SU-DHL-6 (cell line): Measurements from ENCODE around the gene MMAB.

ENCODE experiments used
- H2AFZ ChIP-seq: fragments of 200-600 bp; sonication (generic); 2 replicates; pipeline ENCODE4 v1.6.1; 2014; ENCODE audit warnings: low read depth, mild to moderate bottlenecking, moderate library complexity, mixed read lengths, antibody characterized with exemption, low read length; ENCODE audit not compliant: severe bottlenecking
- H3F3A ChIP-seq: fragments of 200-600 bp; shearing (Covaris generic); 2 replicates; pipeline ENCODE4 v1.6.0; 2016; ENCODE audit warnings: antibody characterized with exemption, mild to moderate bottlenecking; ENCODE audit not compliant: insufficient read depth
- H3K27ac ChIP-seq: fragments of 200-600 bp; sonication (generic); 2 replicates; pipeline ENCODE4 v1.5.1; 2016; ENCODE audit warnings: low read depth, mild to moderate bottlenecking, low read length, moderate library complexity, mixed read lengths
- H3K27me3 ChIP-seq: fragments of 200-600 bp; sonication (generic), shearing (Covaris generic); 2 replicates; pipeline ENCODE4 v1.6.0; 2014; ENCODE audit warnings: mild to moderate bottlenecking, low read length
- H3K36me3 ChIP-seq: fragments of 200-600 bp; sonication (generic); 2 replicates; pipeline ENCODE4 v1.6.1; 2014; ENCODE audit warnings: mild to moderate bottlenecking, low read length, mixed read lengths
- H3K4me2 ChIP-seq: fragments of 300-600, 200-600 bp; shearing (Covaris generic), sonication (generic); 2 replicates; pipeline ENCODE4 v1.6.0; 2014; ENCODE audit warnings: low read length, low read depth, mild to moderate bottlenecking; ENCODE audit not compliant: poor library complexity, severe bottlenecking
- H3K4me3 ChIP-seq: fragments of 200-600 bp; sonication (generic); 2 replicates; pipeline ENCODE4 v1.5.1; 2014; ENCODE audit warnings: antibody characterized with exemption, low read length, mild to moderate bottlenecking, mixed read lengths; ENCODE audit not compliant: insufficient read depth, poor library complexity, severe bottlenecking
- H3K79me2 ChIP-seq: fragments of 200-600 bp; sonication (generic); 2 replicates; pipeline ENCODE4 v1.6.1; 2014; ENCODE audit warnings: mild to moderate bottlenecking, low read length, moderate library complexity; ENCODE audit not compliant: insufficient read depth
- H3K9ac ChIP-seq: fragments of 200-600 bp; sonication (generic); 2 replicates; pipeline ENCODE4 v1.7.0; 2014; ENCODE audit warnings: mild to moderate bottlenecking, low read length
- H3K9me2 ChIP-seq: fragments of 200-600 bp; sonication (generic); replicated peaks from 2 replicates; pipeline ENCODE4 v1.6.1; 2014; ENCODE audit warnings: low read length; ENCODE audit not compliant: insufficient read depth
- H3K9me3 ChIP-seq: fragments of 200-600 bp; sonication (generic); 2 replicates; pipeline ENCODE4 v1.6.1; 2014; ENCODE audit warnings: low read length, mixed read lengths; ENCODE audit not compliant: insufficient read depth
- H4K20me1 ChIP-seq: fragments of 200-600 bp; sonication (generic); 2 replicates; pipeline ENCODE4 v1.6.1; 2014; ENCODE audit warnings: low read depth, mild to moderate bottlenecking, antibody characterized with exemption, low read length, moderate library complexity, mixed read lengths
- CTCF ChIP-seq: fragments of 200-600 bp; sonication (generic); IDR thresholded peaks from one replicate; pipeline ENCODE4 v1.5.1; 2017; ENCODE audit warnings: antibody characterized with exemption, mild to moderate bottlenecking, low read length, moderate library complexity; ENCODE audit not compliant: insufficient read depth, poor library complexity, severe bottlenecking
- EZH2phosphoT487 ChIP-seq: fragments of 200-600 bp; sonication (generic), shearing (Covaris generic); conservative IDR thresholded peaks from 2 replicates; pipeline ENCODE4 v1.6.1; 2018; ENCODE audit warnings: mild to moderate bottlenecking, antibody characterized with exemption, low read length, moderate library complexity, mixed read lengths

The MMAB gene

GRCh38 chr12:109553483-109553882 lies 19.8 kb downstream of the MMAB start:
- Histone ChIP-seq H2AFZ (no peak overlapping the region), H3K27me3 (no peaks in the 10 kb centered on the region), H3F3A (no peaks in the 10 kb centered on the region), H3K27ac (no peak overlapping the region), H3K9me2 (no peaks in the 10 kb centered on the region), H4K20me1 (no peaks in the 10 kb centered on the region), H3K9ac (no peak overlapping the region), H3K4me2 (no peak overlapping the region), H3K36me3 (no peaks in the 10 kb centered on the region), H3K79me2 (no peaks in the 10 kb centered on the region), H3K4me3 (no peak overlapping the region), H3K9me3 (no peaks in the 10 kb centered on the region)
- TF ChIP-seq CTCF (no peak), EZH2phosphoT487 (no peak)

GRCh38 chr12:109552971-109553370 lies 20.3 kb downstream of the MMAB start:
- no peaks in the 10 kb centered on the region for H3K9me3 ChIP-seq
- H3K27me3 ChIP-seq: no peaks in the 10 kb centered on the region
- H3K79me2 ChIP-seq: no peaks in the 10 kb centered on the region

GRCh38 chr12:109551108-109551507 lies 22.2 kb downstream of the MMAB start:
- TF ChIP-seq CTCF (no peak), EZH2phosphoT487 (no peak)

More at GRCh38 chr12:109552971-109553370, 20.3 kb downstream of the MMAB start:
- no peaks in the 10 kb centered on the region for H3F3A ChIP-seq
- no peak overlapping the region for H2AFZ ChIP-seq
- H3K9ac ChIP-seq: no peak overlapping the region
- H3K9me2 ChIP-seq: no peaks in the 10 kb centered on the region
- H3K36me3 ChIP-seq: no peaks in the 10 kb centered on the region
- H3K27ac ChIP-seq: no peak overlapping the region
- no peak overlapping the region for H3K4me2 ChIP-seq
- H4K20me1 ChIP-seq: no peaks in the 10 kb centered on the region
- no peak overlapping the region for H3K4me3 ChIP-seq
- TF ChIP-seq CTCF (no peak), EZH2phosphoT487 (no peak)

GRCh38 chr12:109550281-109550680 lies 23.0 kb downstream of the MMAB start:
- no peaks in the 10 kb centered on the region for H3K79me2 ChIP-seq
- H2AFZ ChIP-seq: no peak overlapping the region
- H3K4me3 ChIP-seq: no peak overlapping the region
- H3K9ac ChIP-seq: no peak overlapping the region
- H4K20me1 ChIP-seq: no peaks in the 10 kb centered on the region
- no peaks in the 10 kb centered on the region for H3K9me2 ChIP-seq
- no peaks in the 10 kb centered on the region for H3K9me3 ChIP-seq
- H3F3A ChIP-seq: no peaks in the 10 kb centered on the region
- H3K27me3 ChIP-seq: no peaks in the 10 kb centered on the region
- H3K4me2 ChIP-seq: no peak overlapping the region
- H3K27ac ChIP-seq: no peak overlapping the region
- no peak for TF ChIP-seq CTCF
- TF ChIP-seq EZH2phosphoT487: no peak
- H3K36me3 ChIP-seq: no peaks in the 10 kb centered on the region

More at GRCh38 chr12:109551108-109551507, 22.2 kb downstream of the MMAB start:
- Histone ChIP-seq H3K79me2 (no peaks in the 10 kb centered on the region), H3K9me2 (no peaks in the 10 kb centered on the region), H3K4me3 (no peak overlapping the region), H3K36me3 (no peaks in the 10 kb centered on the region), H3K9me3 (no peaks in the 10 kb centered on the region), H3K4me2 (no peak overlapping the region), H4K20me1 (no peaks in the 10 kb centered on the region), H2AFZ (no peak overlapping the region), H3F3A (no peaks in the 10 kb centered on the region), H3K27me3 (no peaks in the 10 kb centered on the region), H3K27ac (no peak overlapping the region), H3K9ac (no peak overlapping the region)
